NOMO-1 treated with dmso at 0.1 percent for 144 hours (cell line): Measurements from ENCODE around the gene CERT1.
A peak's percentile ranks its signal among the peaks of the same experiment; 100 is the strongest.
"Not testable (repeated sequence)": the region's sequence is repeated elsewhere in the genome, so short reads cannot be mapped to it uniquely, and the experiment has no call there.

Source experiments
- DNase-seq: peaks from one replicate; lab custom pipeline; 2025; ENCODE audit not compliant: unreplicated experiment; lab: John Stamatoyannopoulos, UW

Gene CERT1

GRCh38 chr5:75356719-75357118 lies 154.7 kb downstream of the CERT1 start:
- no peak for DNase-seq

DNA sequence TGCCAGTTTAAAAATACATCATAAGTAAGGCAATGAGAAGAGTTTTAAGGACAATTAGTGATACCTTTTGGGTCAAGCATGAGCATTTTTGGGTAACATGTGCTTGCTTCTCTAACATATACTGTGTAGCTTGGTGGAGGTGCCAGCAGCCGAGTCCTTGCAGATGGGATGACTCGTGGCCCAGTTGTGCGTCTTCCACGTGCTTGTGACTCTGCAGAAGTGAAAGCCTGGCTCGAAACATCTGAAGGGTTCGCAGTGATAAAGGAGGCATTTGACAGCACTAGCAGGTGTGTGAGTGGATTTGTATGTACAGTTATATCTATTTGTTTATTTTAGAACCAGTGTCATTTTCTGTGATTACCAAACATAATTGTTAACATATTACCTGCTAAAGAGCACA lies 156.2 kb downstream of the CERT1 start:
- no peak for DNase-seq

GRCh38 chr5:75351139-75351926 lies 160.1 kb downstream of the CERT1 start:
- DNase-seq, result no peak

DNA sequence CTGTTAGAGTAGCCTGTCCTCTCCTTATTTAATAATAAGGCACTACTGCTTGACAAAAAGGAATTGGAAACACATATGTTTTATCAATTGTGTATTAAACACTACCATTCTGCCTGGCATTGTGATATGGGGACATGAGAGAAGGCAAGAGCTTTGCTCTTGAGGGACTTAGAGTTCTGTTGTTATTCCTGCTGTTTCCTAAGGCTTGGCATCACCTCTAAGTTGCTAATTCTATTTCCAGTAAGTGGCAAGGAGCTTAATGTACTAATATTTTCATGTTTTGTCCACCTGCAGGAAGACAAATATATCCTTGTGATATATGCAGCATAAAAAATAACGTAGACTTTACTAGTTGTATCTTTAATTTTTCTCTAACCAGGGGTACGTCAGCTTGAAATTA lies 161.8 kb downstream of the CERT1 start:
- no peak for DNase-seq

DNA sequence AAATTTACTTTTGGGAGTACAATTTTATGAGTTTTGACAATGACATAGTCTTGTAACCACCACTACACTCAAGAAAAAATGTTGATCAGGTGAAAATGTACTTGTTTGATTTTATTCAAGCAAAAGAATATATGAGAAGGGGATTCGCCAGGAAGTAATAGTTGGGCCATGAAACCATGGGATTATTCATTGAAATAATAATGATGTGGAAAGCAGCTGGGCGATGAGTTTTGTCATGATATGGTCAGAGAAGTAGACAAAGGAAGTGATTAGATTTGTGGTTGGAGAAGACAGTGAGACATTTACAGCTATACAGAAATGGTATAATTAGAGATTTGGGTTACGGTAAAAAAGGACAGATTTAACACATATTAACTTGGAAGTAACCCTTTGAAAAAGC lies 163.2 kb downstream of the CERT1 start:
- no peak for DNase-seq

GRCh38 chr5:75342836-75343235 lies 168.6 kb downstream of the CERT1 start:
- DNase-seq, result no peak

DNA sequence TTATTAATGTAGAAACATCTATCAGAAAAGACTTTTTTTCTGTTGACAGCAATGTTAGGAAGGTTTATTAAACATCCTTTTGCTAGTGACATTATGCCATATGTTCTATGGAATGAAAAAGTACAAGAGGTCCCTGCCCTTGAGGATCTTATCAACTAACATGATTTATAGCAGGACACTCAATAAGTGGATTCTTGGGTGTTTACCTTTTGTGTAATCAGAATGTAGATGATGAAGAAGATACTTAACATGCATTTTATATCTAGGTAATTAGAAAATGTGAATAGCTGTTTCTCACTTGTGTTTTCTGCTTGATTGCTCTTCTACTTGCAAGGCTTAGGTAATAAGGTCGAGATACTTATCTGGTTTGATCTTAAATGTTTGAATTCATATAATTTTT lies 169.5 kb downstream of the CERT1 start:
- DNase-seq, result no peak

DNA sequence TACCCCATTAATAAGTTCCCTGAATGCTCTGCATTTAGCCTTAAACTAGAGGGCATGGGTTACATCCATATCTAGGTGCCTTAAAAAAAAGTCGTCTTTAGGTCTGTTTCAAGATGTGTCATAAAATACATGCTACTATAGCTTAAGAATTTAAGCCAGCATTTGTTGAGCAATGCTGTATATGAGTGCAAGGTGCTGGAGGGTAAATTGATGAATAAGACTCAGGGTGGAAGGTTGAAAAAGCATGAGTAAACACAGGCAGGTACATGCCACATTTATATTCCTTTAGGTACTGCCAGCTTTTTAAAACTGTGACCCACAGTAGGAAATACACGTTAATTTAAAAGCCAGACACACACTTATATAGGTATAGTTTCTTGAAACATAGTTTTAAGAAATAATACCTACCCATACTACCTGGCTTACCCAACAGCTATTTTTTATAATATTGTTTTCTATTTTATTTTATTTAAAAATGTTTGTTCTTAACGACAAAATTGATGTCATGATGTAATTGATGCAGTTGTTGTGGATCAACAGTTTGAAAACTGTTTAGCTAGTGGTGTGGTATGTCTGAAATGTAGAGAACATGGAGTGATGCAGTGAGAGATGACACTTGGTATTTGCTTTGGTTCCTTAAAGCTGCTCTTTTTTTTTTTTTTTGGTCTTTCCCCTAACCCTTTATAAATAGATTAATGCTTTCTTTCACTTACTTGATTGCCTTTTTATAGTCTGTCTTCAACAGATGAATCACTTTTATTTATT lies 170.5 kb downstream of the CERT1 start:
- no peak for DNase-seq

DNA sequence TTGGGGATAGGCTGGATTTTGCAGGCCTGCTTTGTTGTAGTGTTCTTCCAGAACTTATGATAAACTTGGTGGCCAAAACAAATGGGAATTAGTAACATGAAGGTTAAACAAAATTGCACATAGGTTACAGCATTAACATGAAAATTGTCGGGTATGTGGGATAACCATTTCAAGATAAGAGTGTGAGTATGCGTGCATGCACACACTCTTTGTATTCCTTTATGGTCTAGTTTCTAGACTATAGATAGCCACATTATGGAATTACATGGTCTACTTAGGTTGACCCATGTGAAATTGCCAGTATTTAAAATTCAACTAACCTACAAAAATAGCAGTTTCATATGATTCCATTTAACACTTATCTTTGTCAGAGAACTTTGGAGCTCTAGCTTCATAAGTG lies 173.0 kb downstream of the CERT1 start:
- no peak for DNase-seq

GRCh38 chr5:75337366-75338021 lies 173.9 kb downstream of the CERT1 start:
- DNase-seq, result no peak

DNA sequence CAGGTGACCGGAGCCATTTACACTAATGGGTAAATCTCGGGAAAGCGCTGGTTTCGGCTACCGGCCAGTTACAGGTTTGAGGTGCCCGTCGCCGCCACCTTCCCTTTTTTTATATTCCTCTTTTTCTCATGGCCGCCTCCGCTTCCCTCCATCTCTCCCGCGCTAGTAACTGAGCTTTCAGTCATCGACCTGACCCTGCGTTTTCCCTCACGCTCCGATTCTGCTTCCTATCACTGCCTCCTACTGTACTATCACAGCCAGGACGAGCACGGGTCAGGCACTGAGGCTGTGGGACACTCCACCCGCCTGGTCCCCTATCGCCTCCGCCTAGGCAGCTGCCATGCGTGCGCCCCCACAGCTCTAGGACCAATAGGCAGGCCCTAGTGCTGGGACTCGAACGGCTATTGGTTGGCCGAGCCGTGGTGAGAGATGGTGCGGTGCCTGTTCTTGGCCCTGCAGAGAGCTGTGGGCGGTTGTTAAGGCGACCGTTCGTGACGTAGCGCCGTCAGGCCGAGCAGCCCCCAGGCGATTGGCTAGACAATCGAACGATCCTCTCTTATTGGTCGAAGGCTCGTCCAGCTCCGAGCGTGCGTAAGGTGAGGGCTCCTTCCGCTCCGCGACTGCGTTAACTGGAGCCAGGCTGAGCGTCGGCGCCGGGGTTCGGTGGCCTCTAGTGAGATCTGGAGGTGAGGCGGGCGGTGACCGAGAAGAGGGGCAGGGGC lies 174.7 kb downstream of the CERT1 start, which contains the start of gene HMGCR:
Gene HMGCR (plus strand): TSS at position 606 of the 722 bp plus-strand sequence. CDS start 5,386 bp downstream, outside the sequence.
- peak; percentile 99 for DNase-seq

DNA sequence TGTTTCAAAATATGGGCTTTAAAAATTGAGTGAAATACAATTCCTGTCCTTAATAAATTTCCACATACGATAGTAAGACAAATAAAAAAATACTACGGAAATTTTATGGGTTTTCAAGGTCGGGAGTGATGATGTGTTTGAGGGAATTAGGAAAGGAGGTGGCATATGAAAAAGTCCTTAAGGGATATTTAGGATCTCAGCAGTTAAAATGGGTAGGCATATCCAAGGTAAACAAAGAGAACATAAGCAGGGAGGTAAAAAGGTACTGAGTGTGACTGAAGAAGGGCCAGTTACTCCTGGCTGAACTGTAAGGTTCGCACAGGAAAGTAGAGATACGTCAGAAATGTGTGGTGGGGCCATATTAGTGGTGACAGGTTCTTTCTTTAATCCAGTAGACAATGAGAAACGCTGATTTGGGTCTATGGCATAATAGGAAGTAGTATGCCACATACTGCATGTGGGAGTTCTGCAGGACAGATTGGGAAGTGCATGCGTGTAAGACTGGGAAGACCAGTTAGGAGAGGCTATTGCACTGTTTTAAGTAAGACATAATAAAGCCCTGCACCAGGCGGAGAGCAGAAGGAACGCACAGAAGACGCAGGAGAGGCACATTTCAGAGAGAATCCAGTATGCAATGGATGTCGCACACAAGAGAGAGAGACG lies 175.3 kb downstream of the CERT1 start:
- DNase-seq, result no peak

- no peak for DNase-seq
Observed at GRCh38 chr5:75335486-75335885, 175.9 kb downstream of the CERT1 start.

DNA sequence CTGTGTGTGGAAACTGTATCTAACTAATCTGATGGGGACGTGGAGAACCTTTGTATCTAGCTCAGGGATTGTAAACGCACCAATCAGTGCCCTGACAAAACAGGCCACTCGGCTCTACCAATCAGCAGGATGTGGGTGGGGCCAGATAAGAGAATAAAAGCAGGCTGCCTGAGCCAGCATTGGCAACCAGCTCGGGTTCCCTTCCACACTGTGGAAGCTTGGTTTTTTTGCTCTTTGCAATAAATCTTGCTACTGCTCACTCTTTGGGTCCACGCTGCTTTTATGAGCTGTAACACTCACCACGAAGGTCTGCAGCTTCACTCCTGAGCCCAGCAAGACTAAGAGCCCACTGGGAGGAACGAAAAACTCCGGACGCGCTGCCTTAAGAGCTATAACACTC lies 177.0 kb downstream of the CERT1 start:
- DNase-seq, result not testable (repeated sequence)

DNA sequence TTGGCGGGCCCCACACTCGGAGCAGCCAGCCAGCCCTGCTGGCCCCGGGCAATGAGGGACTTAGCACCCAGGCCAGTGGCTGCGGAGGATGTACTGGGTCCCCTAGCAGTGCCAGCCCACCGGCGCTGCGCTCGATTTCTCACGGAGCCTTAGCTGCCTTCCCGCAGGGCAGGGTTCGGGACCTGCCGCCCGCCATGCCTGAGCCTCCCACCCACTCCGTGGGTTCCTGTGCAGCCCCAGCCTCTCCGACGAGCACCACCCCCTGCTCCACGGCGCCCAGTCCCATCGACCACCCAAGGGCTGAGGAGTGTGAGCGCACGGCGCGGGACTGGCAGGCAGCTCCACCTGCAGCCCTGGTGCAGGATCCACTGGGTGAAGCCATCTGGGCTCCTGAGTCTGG lies 177.7 kb downstream of the CERT1 start:
- DNase-seq, result not testable (repeated sequence)

DNA sequence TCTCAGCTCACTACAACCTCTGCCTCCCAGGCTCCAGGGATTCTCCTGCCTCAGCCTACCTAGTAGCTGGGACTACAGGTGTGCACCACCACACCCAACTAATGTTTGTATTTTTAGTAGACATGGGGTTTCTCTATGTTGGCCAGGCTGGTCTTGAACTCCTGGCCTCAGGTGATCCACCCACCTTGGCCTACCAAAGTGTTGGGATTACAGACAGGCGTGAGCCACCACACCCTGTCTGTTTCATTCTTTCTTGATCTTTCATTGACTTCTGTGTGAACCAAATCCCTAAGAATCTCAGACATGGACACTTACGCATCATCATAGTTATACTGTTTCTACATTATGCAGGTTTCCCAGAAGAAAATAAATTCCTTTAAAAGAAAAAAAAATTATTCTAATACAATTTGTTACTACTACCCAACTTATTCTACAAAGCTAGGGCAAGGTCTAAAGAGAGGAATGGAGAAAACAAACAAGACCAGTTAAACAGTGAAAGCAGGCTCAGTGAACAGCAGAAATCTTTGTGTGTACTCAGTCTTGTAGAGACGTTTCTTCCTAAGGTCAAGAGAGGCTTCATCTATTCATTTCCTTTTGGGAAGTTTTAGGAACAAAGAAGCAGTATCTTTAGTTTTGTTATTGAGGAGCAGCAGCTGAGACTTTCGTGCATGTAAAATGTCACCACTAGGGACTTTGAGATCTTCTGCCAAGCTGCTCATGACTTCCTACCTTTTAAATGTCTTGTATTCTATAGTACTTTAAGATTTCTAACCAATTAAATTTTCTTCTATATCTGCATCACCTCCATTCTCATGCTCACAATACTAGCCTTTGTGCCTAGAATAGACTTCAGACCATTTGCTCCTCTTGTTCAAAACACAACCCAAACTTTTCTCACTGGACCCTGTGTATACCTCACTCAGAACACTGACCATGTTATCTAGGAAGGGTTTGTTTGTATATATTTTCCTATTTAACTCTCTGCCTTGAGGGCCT lies 180.0 kb downstream of the CERT1 start:
- no peak for DNase-seq

GRCh38 chr5:75330404-75330803 lies 181.0 kb downstream of the CERT1 start:
- DNase-seq, result no peak
